ENCODE results near the gene CCM2L.

The CCM2L gene

DNA sequence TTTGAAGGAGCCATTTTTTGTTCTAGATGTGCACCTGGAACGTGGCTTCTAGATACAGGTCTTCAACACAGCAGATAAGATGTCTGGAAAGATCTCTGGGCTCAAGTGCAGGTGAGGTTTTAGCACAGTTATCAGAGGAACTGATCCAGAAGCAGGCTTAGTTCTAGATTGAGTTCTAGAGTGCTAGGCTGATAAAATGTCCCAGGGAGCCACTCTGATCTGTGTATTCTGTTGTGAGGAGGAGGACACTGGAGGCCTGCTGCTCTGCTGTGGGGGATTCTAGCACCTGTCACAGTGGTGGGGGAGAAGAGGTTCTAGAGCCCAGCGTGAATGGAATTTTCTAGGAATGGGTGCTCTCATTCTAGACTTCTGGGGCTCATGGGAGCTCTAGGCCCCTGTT is 12.0 kb upstream of the CCM2L start:
- DNase-seq, result no peak

DNA sequence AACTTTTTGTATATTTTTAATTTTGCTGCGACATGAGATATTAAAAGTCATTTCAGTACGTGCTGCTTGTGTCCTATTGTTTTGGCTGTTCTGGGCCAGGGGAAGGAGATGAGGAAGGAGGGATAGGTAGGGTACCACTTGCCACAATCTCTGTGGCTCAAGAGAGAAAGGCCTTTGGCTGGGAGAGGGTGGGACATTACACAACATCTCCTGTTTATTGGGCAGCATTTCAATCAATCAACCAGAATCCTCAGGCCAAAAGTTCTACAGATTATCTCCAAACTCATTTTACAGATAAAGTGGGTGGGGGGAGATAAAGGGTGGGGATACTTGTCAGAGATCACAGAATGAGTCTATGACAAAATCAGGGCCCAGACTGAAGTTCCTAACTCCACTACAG is 6.9 kb upstream of the CCM2L start:
- no peak for DNase-seq

DNA sequence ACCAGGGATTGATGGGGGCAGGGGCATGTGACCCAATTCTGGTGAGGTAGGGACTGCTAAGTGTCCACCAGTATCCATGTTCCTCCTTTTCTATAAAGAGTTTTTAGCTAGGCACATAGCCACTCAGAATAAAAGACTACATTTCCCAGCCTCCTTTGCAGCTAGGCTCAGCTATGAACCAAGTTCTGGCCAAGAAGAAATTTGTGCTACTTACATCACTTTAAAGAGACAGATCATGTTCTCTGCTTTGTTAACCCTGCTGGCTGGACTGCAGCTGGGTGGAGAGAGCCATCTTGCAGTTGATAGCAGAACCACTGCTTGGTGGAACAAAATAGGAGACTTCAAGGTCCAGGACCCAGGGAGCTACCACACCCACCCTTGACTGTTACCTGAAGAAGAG is 5.3 kb upstream of the CCM2L start:
- DNase-seq, result no peak

DNA sequence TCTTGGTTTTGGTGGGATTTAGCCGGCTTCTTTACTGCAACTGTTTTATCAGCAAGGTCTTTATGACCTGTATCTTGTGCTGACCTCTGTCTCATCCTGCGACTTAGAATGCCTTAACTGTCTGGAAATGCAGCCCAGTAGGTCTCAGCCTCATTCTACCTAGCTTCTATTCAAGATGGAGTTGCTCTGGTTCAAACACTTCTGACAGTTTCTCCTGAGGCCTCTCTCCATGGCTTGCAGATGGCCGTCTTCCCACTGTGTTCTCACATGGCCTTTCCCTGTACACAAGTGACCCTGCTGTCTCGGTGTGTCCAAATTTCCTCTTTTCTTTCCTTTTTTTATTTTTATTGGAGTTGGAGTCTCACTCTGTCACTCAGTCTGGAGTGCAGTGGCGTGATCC is 4.2 kb upstream of the CCM2L start:
- DNase-seq, result no peak

DNA sequence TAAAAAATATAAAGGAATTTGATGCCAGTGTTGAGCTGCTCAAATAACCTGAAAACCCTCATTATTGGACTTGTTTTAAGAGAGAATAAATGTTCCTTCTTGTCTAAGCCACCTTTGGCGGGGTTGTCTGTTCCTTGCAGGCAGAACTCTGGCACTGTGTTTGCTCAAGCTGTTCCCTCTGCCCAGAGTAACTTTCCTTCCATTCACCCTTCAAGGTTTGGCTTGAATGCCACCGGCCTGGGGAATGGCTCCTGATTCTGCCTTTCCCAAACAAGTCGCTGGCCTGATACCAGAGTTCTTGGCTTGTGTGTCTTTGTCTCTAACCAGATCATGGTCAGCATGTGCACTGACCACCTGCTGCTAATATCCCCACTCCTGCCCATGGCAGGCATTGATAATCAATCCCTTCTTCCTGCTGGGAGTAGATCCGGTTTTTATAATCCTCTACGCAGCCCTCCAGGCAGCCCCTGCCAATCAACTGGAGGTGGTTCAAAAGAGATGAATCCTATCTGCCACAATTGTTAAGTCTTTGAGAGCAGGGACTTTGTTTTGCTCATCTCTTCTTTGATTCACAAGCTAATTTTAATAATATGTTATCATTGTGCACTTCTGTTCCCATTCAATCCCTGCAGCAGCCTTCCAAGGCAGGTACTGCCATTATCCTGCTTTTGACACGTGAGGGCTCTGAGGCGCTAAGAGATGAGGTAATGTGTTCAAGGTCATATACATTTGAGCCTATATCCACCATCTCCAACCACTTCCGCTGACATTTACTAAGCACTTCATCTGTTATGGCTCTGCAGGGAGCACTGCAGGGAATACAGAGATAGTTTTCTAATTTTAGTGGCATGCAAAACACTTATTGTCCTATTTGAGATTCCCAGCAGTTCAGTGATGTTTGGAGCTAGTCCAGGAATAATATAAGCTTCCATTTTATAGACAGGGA is 3.1 kb upstream of the CCM2L start:
- DNase-seq, result peak; percentile 27

DNA sequence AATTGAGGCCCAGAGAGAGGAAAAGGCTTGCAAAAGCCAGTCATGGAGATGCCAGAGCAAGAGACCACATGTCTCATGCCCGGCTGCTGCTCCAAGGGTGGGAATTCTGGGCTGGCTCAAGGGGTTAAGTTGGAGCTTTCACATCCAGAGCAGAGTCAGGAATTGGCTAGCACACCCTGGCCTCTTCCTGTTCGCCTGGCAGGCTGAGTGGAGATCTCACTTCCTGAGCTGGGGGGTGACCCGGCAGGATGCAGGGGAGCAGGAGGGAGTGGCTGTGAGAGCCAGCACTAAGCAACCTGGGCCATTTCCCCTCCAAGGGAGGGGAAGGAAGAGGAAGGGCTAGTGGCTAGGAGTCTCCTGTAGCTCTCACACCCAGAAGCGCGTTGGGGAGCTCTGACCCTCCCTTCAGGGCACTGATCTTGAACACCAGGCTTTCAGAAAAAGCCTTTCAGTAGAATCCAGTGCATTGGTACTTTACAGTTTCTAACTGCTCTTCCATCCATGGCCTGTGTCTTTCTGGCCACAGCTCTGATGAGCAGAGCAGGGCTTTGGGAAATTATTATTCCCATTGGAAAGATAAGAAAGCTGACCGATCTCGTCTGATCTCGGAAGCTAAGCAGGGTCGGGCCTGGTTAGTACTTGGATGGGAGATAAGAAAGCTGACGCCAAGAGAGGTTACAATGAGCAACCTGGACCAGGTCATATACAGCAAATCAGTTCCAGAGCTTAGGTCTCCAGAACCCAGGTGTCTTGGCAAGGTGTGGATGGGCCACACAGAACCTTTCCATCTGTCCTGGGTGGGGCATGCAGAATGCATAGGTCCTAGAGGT is 2.2 kb upstream of the CCM2L start:
- peak; percentile 20 for DNase-seq

DNA sequence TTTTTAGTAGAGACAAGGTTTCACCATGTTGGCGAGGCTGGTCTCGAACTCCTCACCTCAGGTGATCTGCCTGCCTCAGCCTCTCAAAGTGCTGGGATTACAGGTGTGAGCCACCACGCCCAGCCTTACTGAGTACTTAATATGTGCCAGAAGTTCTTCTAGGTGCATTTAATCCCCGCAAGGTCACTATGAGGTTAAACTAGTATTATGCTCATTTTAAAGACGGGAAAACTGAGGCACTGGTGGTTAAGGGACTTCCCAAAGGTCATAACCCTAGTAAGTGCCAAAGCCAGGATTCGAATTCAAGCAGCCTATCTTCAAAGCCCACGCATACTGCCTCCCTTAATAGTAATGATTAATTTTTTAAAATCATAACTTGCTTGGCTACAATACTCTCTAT is 674 bp upstream of the CCM2L start:
- no peak for DNase-seq

DNA sequence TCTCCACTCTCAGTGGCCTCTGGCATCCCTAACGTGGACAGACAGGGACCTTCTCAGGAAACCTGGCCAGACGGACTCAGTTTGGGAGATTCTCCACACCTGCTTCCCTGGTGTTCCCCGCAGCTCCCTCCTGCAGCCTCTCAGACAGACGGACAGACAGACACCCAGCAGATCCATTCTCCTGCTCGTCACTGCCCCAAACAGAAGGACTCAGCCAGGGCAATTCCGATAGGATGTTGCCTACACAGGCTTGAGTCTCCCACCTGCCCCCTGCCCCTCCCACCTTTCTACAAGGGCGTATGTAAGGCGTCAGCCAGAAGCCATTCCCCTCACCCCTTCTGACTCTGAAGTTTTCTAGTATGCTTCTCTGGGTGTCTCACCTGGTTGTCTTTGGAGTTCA is 428 bp downstream of the CCM2L start:
- DNase-seq, result no peak

DNA sequence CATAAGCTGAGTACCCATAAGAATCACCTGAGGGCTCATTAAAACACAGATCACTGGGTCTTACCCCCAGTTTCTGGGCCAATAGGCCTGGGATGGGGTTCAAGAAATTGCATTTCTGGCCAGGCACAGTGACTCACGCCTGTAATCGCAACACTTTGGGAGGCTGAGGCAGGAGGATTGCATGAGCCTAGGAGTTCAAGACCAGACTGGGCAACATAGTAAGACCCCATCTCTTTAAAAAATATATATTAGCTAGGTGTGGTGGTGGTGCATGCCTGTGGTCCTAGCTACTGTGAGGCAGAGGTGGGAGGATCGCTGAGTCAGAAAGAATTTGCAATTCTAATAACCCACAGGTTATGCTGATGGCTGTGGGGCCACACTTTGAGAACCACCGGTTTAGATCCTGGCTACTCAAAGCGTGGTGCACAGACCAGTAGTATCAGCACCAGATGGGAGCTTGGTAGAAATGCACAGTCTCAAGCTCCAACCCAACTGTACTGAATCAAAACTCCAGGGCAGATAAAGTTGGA is 2.0 kb downstream of the CCM2L start:
- DNase-seq, result no peak

DNA sequence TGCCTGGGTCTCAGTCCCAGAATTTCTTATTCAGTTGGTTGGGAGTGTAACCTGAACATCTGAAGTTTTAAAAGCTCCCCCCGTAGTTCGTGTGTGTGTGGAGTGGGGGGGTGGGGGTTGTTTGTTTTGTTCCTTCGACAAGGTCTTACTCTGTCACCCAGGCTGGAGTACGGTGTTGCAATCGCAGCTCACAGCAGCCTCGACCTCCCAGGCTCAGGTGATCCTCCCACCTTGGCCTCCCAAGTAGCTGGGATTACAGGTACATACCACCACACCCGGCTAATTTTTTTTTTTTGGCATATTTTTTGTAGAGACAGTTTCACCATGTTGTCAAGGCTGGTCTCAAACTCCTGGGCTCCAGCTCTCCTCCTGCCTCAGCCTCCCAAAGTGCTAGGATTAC is 3.1 kb downstream of the CCM2L start:
- no peak for DNase-seq

DNA sequence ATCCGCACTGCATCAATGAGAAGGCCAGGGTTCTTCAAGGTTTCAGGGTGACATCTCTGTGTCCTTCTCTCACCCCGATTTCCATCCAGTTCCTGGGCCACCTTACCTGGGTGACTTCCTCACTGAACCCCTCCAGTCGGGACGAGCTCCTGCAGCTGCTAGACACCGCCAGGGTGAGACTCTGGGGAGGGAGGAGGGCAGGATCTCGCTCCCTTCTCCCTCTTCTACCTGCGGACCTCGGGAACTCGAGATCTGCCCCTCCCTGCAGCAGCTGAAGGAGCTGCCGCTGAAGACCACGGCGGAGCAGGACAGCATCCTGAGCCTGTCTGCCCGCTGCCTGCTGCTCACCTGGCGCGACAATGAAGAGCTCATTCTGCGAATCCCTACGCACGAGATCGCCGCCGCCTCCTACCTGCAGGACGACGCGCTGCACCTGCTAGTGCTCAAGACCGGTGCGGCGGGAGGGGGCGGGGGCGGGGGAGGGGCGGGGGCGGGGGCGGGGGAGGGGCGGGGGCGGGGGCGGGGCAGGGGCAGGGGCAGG is 7.5 kb downstream of the CCM2L start:
- peak; percentile 91 for DNase-seq

DNA sequence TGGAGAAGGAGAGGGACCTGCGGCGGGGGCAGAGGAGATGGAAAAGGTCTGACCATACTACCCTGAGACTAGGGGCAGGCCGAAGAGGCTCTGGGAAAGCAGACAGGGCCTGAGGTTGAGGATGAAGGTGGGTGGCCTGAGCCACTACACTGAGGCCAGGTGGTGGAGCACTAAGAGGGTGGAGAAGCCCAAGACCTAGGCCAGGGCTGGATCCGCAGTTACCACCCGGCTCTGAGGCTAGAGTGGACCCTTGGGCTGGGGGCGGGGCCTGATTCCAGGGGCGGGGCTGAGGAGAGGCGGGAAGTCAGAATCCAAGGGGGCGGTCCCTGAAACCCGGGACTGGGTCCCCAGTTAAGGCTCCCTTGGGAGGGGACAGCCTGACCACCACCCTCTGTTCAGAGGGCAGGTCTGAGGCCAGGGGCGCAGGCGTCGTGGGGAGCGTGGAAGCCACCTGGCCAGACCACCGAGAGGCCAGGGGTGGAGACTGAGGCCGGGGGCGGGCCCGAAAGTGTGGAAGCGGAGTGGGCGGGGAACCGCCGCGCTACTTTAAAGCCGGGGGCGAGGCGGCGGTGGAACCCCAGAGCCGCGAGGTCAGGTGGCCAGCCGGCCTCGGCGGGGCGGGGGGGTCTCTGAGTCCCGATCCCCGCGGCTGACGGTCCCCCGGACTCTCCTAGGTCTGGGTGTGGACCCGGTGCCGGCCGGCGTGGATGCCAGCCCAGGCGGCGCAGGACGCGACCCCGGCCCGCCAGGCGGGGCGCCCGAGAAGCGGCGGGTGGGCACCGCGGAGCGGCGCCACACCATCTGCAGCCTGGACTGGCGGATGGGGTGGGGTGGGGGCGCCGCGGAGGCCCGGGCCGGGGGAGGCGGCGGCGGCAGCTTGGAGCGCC is 8.3 kb downstream of the CCM2L start:
- peak; percentile 90 for DNase-seq

DNA sequence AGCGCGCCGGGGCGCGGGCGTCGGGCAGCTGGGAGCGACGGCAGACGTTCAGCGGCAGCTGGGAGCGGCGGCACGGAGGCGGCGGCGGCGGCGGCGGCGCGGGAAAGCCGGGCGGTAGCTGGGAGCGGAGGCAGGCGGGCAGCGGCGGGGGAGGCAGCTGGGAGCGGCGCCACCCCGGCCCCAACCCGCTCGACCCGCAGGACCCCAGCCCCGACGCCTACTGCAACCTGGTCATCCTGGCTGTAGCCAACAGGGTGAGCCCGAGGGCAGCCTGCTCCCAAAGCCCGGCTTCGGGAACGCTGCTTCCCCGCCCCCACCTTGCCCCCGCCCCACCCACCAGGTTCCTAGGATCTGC is 8.9 kb downstream of the CCM2L start:
- DNase-seq, result peak; percentile 52

DNA sequence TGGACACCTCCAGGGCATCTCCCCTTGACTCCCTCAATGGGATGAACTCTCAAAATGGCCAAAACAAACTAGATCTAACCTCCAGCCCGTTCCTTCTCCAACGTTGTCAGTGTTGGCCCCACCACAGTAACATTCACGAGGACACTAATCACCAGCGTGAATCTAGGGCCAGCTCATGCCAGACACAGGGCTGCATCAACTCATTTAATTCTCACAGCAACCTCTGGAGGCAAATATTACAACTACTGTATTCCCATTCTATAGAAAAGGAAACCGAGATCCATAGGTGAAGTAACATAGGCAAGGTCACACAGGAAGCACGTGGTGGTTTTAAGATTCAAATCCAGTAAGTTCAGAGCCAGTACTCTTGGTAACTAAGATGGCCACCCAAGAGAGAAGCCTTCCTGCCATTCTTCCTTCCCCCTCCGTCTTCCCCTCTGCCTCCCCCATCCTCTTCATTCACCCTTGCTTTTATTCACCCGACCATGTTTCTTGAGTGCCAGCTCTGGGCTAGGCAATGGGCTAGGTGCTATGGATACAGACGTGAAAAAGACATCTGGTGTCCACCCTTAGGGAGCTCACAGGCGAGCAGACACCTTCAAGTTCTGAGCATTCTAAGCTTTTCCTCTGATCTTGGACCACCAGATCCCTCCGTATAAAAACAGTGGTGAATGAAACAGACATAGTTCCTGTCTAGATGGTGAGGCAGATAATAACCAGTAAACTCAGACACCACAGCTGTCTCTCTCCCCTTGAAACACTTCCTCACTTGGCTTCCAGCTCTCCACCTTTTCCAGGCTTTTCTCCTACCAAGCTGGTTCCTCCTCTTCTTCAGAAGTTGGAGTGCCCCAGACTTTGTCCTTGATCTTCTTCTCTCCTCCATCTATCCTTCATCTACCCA is 9.6 kb downstream of the CCM2L start:
- no peak for DNase-seq

DNA sequence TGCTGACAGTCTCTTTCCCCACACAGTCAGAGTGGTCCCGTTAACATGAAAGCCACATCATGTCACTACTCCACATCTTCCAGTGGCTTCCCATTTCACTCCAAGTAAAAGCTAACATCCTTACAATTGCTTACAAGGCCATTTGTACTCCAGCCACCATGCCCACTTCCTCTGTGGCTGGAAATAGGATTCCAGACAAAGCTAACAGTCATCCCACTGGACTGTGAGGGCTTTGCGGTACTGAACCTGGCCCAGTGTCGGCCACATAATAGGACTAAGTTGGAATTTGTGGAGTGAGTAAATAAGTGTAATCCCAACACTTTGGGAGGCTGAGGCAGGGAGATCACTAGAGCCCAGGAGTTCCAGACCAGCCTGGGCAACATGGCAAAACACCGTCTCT is 10.9 kb downstream of the CCM2L start:
- DNase-seq, result no peak

DNA sequence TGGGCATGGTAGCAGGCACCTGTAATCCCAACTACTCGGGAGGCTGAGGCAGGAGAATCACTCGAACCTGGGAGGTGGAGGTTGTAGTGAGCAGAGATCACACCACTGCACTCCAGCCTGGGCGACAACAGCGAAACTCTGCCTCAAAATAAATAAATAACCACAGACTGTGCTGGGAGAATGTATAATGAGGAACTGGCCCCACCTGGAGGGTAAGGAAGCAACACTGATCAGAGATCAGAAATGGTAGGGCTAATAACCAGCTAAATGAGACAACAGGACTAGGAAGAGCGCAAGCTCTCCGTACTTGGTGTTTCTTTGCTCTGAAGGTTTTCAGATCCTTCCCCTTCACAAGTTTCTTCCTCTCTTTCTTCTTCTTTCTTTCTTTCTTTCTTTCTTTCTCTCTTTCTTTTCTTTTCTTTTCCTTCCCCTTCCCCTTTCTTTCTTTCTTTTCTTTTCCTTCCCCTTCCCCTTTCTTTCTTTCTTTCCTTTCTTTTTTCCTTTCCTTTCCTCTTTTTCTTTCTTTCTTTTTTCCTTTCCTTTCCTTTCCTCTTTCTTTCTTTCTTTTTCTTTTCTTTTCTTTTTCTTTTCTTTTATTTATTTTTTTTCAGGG is 14.6 kb downstream of the CCM2L start:
- no peak for DNase-seq

DNA sequence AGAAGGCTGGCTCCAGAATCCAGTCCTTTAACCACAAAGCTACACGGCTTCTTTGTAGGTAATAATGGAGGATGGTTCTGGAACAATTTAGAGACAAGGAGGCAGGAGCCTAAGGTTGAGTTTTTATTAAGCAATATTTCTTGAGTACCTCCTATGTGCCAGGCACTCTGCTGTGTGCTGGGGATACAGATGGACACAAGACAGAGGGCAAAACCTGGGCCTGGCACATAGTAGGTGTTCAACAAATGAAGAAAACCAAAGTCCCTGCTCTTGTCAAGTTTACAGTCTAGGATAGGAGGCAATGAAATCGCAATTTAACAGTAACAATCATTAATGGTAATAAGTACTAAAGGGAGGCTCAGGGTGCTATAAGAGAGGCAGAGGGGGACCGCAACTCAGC is 17.4 kb downstream of the CCM2L start:
- DNase-seq, result no peak

DNA sequence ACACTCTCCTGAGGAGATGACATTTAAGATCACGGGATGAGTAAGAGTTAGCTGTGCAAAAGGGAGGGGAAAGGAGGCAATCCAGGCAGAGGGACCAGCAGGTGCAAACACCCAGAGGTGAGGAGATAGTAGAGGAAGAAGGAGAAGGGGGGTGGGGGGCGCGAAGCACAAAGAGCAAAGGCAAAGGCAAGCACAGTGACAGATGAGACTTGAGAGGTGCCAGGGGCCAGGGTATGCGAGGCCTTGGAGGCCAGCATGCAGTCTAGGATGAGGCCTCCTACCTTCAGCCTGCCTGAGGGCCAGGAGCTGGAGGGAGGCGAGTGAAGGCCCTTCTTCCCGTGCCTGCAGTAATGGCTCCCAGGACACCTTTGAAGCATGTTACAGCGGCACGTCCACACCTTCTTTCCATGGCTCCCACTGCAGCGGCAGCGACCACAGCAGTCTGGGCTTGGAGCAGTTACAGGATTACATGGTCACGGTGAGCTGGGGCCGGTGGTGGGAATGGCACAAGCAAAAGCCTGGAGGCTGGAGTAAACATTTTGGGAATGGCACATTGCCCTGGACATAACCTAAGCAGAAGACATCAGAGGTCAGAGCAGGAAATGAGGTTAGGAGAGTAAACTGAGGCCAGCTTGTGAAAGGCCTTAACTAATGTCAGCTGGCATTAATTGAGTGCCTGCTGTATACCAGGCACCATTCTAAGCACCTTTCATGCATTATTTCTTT is 18.6 kb downstream of the CCM2L start:
- peak; percentile 16 for DNase-seq

DNA sequence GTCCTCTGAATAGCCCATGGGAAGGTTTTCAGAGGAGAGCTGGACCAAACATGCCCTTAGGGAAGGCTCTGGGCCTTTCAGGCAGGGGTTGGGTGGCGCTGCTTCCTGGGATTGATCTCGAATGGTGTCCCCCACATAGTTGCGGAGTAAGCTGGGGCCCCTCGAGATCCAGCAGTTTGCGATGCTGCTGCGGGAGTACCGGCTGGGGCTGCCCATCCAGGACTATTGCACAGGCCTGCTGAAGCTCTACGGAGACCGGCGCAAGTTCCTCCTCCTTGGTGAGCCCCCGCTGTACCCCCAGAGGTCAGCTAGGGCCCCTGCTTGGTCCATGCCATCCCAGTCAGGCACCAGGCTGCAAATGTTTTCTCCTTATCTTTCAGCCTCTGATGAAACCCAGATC is 19.3 kb downstream of the CCM2L start:
- no peak for DNase-seq
